Lower leg skin (tissue), 3 donors: ENCODE results near the gene TRIM10.

ENCODE experiments used
- POLR2A ChIP-seq, 2 donors: fragments of 450-650 bp; IDR thresholded peaks; one replicate each; pipeline ENCODE4 v1.6.1; 2016 to 2017; ENCODE audit warnings: antibody characterized with exemption in 2 of 2, mild to moderate bottlenecking in 1 of 2, moderate library complexity in 1 of 2
- TF ChIP-seq, protein P1 (sequence below), 3 donors: fragments of 450-650 bp; IDR thresholded peaks; one replicate each; pipeline ENCODE4 v1.5.1; 2016; ENCODE audit warnings: antibody characterized with exemption in 3 of 3, mild to moderate bottlenecking in 3 of 3, moderate library complexity in 2 of 3

DNA sequence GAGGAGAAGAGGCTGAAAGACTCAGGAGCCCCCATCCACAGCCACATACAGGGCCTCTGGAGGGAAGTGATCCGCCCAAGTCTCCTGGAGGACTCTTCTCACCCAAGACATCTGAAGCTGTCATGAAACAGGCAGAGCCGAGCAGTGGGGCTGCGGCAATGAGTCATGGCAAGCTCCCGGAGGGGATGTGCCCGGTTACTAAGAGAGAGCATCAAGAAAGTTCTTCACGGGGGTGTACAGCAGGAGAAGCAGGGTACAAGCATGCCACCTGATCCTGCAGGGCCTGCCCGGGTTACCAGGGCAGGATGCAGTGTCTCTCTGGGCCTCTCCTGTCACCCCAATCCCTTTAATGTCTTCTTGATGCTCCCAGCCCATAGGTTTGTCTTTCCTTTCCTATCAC lies 31.1 kb upstream of the TRIM10 start:
- TF ChIP-seq, protein P1, sequence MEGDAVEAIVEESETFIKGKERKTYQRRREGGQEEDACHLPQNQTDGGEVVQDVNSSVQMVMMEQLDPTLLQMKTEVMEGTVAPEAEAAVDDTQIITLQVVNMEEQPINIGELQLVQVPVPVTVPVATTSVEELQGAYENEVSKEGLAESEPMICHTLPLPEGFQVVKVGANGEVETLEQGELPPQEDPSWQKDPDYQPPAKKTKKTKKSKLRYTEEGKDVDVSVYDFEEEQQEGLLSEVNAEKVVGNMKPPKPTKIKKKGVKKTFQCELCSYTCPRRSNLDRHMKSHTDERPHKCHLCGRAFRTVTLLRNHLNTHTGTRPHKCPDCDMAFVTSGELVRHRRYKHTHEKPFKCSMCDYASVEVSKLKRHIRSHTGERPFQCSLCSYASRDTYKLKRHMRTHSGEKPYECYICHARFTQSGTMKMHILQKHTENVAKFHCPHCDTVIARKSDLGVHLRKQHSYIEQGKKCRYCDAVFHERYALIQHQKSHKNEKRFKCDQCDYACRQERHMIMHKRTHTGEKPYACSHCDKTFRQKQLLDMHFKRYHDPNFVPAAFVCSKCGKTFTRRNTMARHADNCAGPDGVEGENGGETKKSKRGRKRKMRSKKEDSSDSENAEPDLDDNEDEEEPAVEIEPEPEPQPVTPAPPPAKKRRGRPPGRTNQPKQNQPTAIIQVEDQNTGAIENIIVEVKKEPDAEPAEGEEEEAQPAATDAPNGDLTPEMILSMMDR (IDR thresholded peaks at IDR 0.05): no peak
- TF ChIP-seq POLR2A (IDR thresholded peaks at IDR 0.05): no peak
